ENCODE results near the gene LMAN1L. TPM values are rescaled to one million over a fixed set of nuclear protein-coding genes. Genes with fewer than 3 reads are reported as not detected.

The LMAN1L gene
- total RNA-seq, 1 donor from 2014 or later = 20.6 TPM

- intact Hi-C loops (cut with DNase I) = no loop called here
- DNase-seq (peak; percentile 90), ATAC-seq (ENCODE audit: poor library complexity) (peak; percentile 38)
Observed at GRCh38 chr15:74790080-74790916, 22.3 kb upstream of the LMAN1L start.

GRCh38 chr15:74791007-74791406 is 21.6 kb upstream of the LMAN1L start:
- DNase-seq = no peak
- no peak for ATAC-seq (ENCODE audit: poor library complexity)
- intact Hi-C loops (cut with DNase I) = no loop called here

GRCh38 chr15:74791667-74792066 is 21.0 kb upstream of the LMAN1L start:
- DNase-seq (no peak), ATAC-seq (ENCODE audit: poor library complexity) (no peak)
- intact Hi-C loops (cut with DNase I) = no loop called here

- intact Hi-C loops (cut with DNase I) = no loop called here
- ATAC-seq (ENCODE audit: poor library complexity) (no peak), DNase-seq (peak; percentile 62)
Observed at GRCh38 chr15:74792227-74793016, 20.2 kb upstream of the LMAN1L start.

GRCh38 chr15:74793135-74794028 is 19.3 kb upstream of the LMAN1L start:
- ATAC-seq (ENCODE audit: poor library complexity) (no peak), DNase-seq (no peak)
- intact Hi-C loops (cut with DNase I) = no loop called here

GRCh38 chr15:74794248-74794969 is 18.2 kb upstream of the LMAN1L start:
- ATAC-seq (ENCODE audit: poor library complexity) (no peak), DNase-seq (no peak)
- intact Hi-C loops (cut with DNase I) = no loop called here

- no peak for DNase-seq
- ATAC-seq (ENCODE audit: poor library complexity) = no peak
- intact Hi-C loops (cut with DNase I) = no loop called here
Observed at GRCh38 chr15:74794970-74795349, 17.7 kb upstream of the LMAN1L start.

- ATAC-seq (ENCODE audit: poor library complexity) (no peak), DNase-seq (no peak)
- intact Hi-C loops (cut with DNase I) = no loop called here
Observed at GRCh38 chr15:74795966-74796625, 16.5 kb upstream of the LMAN1L start.

- ATAC-seq (ENCODE audit: poor library complexity) (peak; percentile 77), DNase-seq (peak; percentile 75)
- intact Hi-C loops (cut with DNase I) = no loop called here
Observed at GRCh38 chr15:74798388-74799254, 14.0 kb upstream of the LMAN1L start.

GRCh38 chr15:74799255-74799855 is 13.3 kb upstream of the LMAN1L start:
- no peak for ATAC-seq (ENCODE audit: poor library complexity)
- DNase-seq = no peak
- intact Hi-C loops (cut with DNase I) = no loop called here

GRCh38 chr15:74799856-74800558 is 12.6 kb upstream of the LMAN1L start:
- ATAC-seq (ENCODE audit: poor library complexity) = peak; percentile 86
- intact Hi-C loops (cut with DNase I) = no loop called here
- peak; percentile 89 for DNase-seq

- intact Hi-C loops (cut with DNase I) = no loop called here
- DNase-seq = no peak
- no peak for ATAC-seq (ENCODE audit: poor library complexity)
Observed at GRCh38 chr15:74800559-74801094, 12.0 kb upstream of the LMAN1L start.

- no peak for DNase-seq
- intact Hi-C loops (cut with DNase I) = no loop called here
- ATAC-seq (ENCODE audit: poor library complexity) = no peak
Observed at GRCh38 chr15:74801311-74801997, 11.2 kb upstream of the LMAN1L start.

GRCh38 chr15:74802290-74802689 is 10.3 kb upstream of the LMAN1L start:
- intact Hi-C loops (cut with DNase I) = no loop called here
- no peak for DNase-seq
- ATAC-seq (ENCODE audit: poor library complexity) = no peak

GRCh38 chr15:74802862-74803447 is 9.7 kb upstream of the LMAN1L start:
- intact Hi-C loops (cut with DNase I) = no loop called here
- no peak for DNase-seq
- ATAC-seq (ENCODE audit: poor library complexity) = no peak
